HCT116 (cell line): ENCODE results near the gene HIGD1A. TPM values are rescaled to one million over a fixed set of nuclear protein-coding genes. Genes with fewer than 3 reads are reported as not detected.

Experiments used
- ATAC-seq: fragments of 200-7000 bp; cut with Tn5 transposase; 2 replicates; pipeline ENCODE4 v1.9.1; 2020; ENCODE audit warnings: mild to moderate bottlenecking, moderate library complexity
- BruUV-seq: library from RNA; stranded (reverse); fragments of 400-500 nt; replicated peaks from 2 replicates; lab custom pipeline; 2021; lab: Mats Ljungman, UMichigan
- CTCF ChIA-PET: fragments of 300-600 bp; sonication (Branson Sonifier 250); formaldehyde crosslinking; loops from one replicate; lab custom pipeline; 2021; ENCODE audit warnings: antibody characterized with exemption; lab: Charles Lee
- POLR2A ChIA-PET: fragments of 300-600, 350-600 bp; sonication (Branson Sonifier 250); formaldehyde crosslinking; loops from one replicate; lab custom pipeline; 2021; ENCODE audit warnings: antibody characterized with exemption; lab: Charles Lee
- RAD21 ChIA-PET, 2 experiments: fragments of 300-600 bp; sonication (Branson Sonifier 250); formaldehyde crosslinking; loops; one replicate each; lab custom pipeline; 2023; ENCODE audit warnings: low total read pairs in 2 of 2; ENCODE audit not compliant: uncharacterized antibody in 2 of 2, unreplicated experiment in 2 of 2, low non-redundant PET in 1 of 2; lab: Charles Lee
- DNase-seq: peaks from one replicate; pipeline ENCODE4 v3.0.0-alpha.2; 2010; ENCODE audit warnings: low read depth, low spot score
- H2AFZ ChIP-seq: fragments of 200-600 bp; shearing (Covaris generic), sonication (generic); 2 replicates; pipeline ENCODE4 v1.6.1; 2017; ENCODE audit warnings: low read depth, mixed run types, mixed read lengths, antibody characterized with exemption, low read length; ENCODE audit not compliant: poor library complexity, severe bottlenecking
- H3K27ac ChIP-seq: 2 replicates; pipeline ENCODE4 v1.5.1; 2012; ENCODE audit warnings: low read depth, low read length
- H3K27me3 ChIP-seq: fragments of 200-600 bp; sonication (generic); 2 replicates; pipeline ENCODE4 v1.6.1; 2016; ENCODE audit warnings: mixed run types, low read length, mixed read lengths; ENCODE audit not compliant: insufficient read depth
- H3K36me3 ChIP-seq, 2 experiments: fragments of 200-500 bp in 1 of 2; fragments of 200-600 bp in 1 of 2; sonication (Bioruptor generic) in 1 of 2; sonication (generic) in 1 of 2; 2 replicates each; pipeline versions ENCODE4 v1.5.1 to v1.6.1; 2014 to 2016; ENCODE audit warnings: low read length in 2 of 2, inconsistent platforms in 1 of 2, mixed read lengths in 1 of 2, mixed run types in 1 of 2; ENCODE audit not compliant: insufficient read depth in 2 of 2, control insufficient read depth in 1 of 2
- H3K4me1 ChIP-seq, 2 experiments: fragments of 200-600 bp in 1 of 2; sonication (generic) in 1 of 2; 2 replicates each; pipeline versions ENCODE4 v1.5.1 to v1.6.1; 2012 to 2017; ENCODE audit warnings: low read length in 2 of 2, inconsistent platforms in 1 of 2, mild to moderate bottlenecking in 1 of 2, mixed read lengths in 1 of 2, mixed run types in 1 of 2, moderate library complexity in 1 of 2; ENCODE audit not compliant: insufficient read depth in 2 of 2, control insufficient read depth in 1 of 2
- H3K4me2 ChIP-seq: fragments of 200-600 bp; sonication (generic); 2 replicates; pipeline ENCODE4 v1.6.1; 2017; ENCODE audit warnings: mixed run types, low read length, mixed read lengths
- H3K4me3 ChIP-seq, 2 experiments: fragments of 200-600 bp in 1 of 2; sonication (generic) in 1 of 2; replicated peaks in 1 of 2; 2 replicates each; pipeline ENCODE4 v1.5.1; 2011 to 2016; ENCODE audit warnings: low read length in 2 of 2, control low read depth in 1 of 2, low read depth in 1 of 2, mild to moderate bottlenecking in 1 of 2, mixed read lengths in 1 of 2, mixed run types in 1 of 2
- H3K79me2 ChIP-seq: fragments of 200-600 bp; sonication (generic); 2 replicates; pipeline ENCODE4 v1.6.1; 2017; ENCODE audit warnings: mild to moderate bottlenecking, mixed run types, low read length, moderate library complexity, mixed read lengths; ENCODE audit not compliant: insufficient read depth
- H3K9ac ChIP-seq: fragments of 200-600 bp; sonication (generic); 2 replicates; pipeline ENCODE4 v1.6.1; 2016; ENCODE audit warnings: low read length, mixed read lengths
- H3K9me2 ChIP-seq: fragments of 200-600 bp; sonication (generic), shearing (Covaris generic); 2 replicates; pipeline ENCODE4 v1.6.1; 2017; ENCODE audit warnings: mixed run types, mild to moderate bottlenecking, moderate library complexity; ENCODE audit not compliant: insufficient read depth
- H3K9me3 ChIP-seq, 2 experiments: fragments of 200-500 bp in 1 of 2; fragments of 200-600 bp in 1 of 2; sonication (Bioruptor generic) in 1 of 2; sonication (generic) in 1 of 2; 2 replicates each; pipeline ENCODE4 v1.6.1; 2014 to 2017; ENCODE audit warnings: low read length in 2 of 2, mixed read lengths in 2 of 2, inconsistent platforms in 1 of 2, low read depth in 1 of 2, mild to moderate bottlenecking in 1 of 2, mixed run types in 1 of 2, moderate library complexity in 1 of 2; ENCODE audit not compliant: control insufficient read depth in 1 of 2, insufficient read depth in 1 of 2
- H4K20me1 ChIP-seq: fragments of 200-600 bp; sonication (generic), shearing (Covaris generic); 2 replicates; pipeline ENCODE4 v1.6.1; 2017; ENCODE audit warnings: mixed run types, mild to moderate bottlenecking, moderate library complexity; ENCODE audit not compliant: insufficient read depth
- ATF3 ChIP-seq: IDR thresholded peaks from 2 replicates; pipeline ENCODE4 v1.6.1; 2012
- CBX3 ChIP-seq: IDR thresholded peaks from 2 replicates; pipeline ENCODE4 v1.6.1; 2012; ENCODE audit warnings: low read depth
- CEBPB ChIP-seq: IDR thresholded peaks from 2 replicates; pipeline ENCODE4 v1.6.1; 2012; ENCODE audit warnings: low read depth
- CTCF ChIP-seq, 3 experiments: fragments of 200-600 bp in 1 of 3; sonication (generic) in 1 of 3; IDR thresholded peaks in 2 of 3; conservative IDR thresholded peaks in 1 of 3; 2 replicates each; pipeline ENCODE4 v1.5.1; 2012 to 2017; ENCODE audit warnings: low read depth in 2 of 3, low read length in 2 of 3, antibody characterized with exemption in 1 of 3, borderline replicate concordance in 1 of 3, control low read depth in 1 of 3, mild to moderate bottlenecking in 1 of 3, mixed read lengths in 1 of 3, mixed run types in 1 of 3, moderate library complexity in 1 of 3; ENCODE audit not compliant: insufficient read depth in 1 of 3
- EGR1 ChIP-seq: IDR thresholded peaks from 2 replicates; pipeline ENCODE4 v1.6.1; 2012; ENCODE audit warnings: low read depth
- ELF1 ChIP-seq: IDR thresholded peaks from 2 replicates; pipeline ENCODE4 v1.6.1; 2012; ENCODE audit warnings: low read depth, borderline replicate concordance
- EZH2phosphoT487 ChIP-seq: fragments of 200-600 bp; IDR thresholded peaks from 2 replicates; pipeline ENCODE4 v1.6.1; 2018; ENCODE audit warnings: antibody characterized with exemption, borderline replicate concordance
- FOSL1 ChIP-seq: IDR thresholded peaks from 2 replicates; pipeline ENCODE4 v1.6.1; 2012; ENCODE audit warnings: low read depth
- JUND ChIP-seq: IDR thresholded peaks from 2 replicates; pipeline ENCODE4 v1.6.1; 2012
- POLR2A ChIP-seq: IDR thresholded peaks from 2 replicates; pipeline ENCODE4 v1.7.0; 2011; ENCODE audit warnings: borderline replicate concordance; ENCODE audit not compliant: insufficient read depth, insufficient read length; ENCODE audit errors: extremely low read depth
- POLR2AphosphoS5 ChIP-seq: IDR thresholded peaks from 2 replicates; pipeline ENCODE4 v1.6.1; 2011; ENCODE audit warnings: mild to moderate bottlenecking, low read depth, low read length, moderate library complexity
- REST ChIP-seq: IDR thresholded peaks from 2 replicates; pipeline ENCODE4 v1.6.1; 2012; ENCODE audit warnings: low read depth
- SIN3A ChIP-seq: IDR thresholded peaks from 2 replicates; pipeline ENCODE4 v1.6.1; 2012; ENCODE audit warnings: low read depth
- SRF ChIP-seq: IDR thresholded peaks from 2 replicates; pipeline ENCODE4 v1.6.1; 2012; ENCODE audit warnings: low read depth
- TCF7L2 ChIP-seq: IDR thresholded peaks from 2 replicates; pipeline ENCODE4 v1.7.0; 2011; ENCODE audit warnings: borderline replicate concordance, inconsistent platforms; ENCODE audit not compliant: insufficient read depth, insufficient read length; ENCODE audit errors: extremely low read depth
- YY1 ChIP-seq: IDR thresholded peaks from 2 replicates; pipeline ENCODE4 v1.6.1; 2011; ENCODE audit warnings: low read length, low read depth, moderate library complexity, mild to moderate bottlenecking; ENCODE audit not compliant: insufficient replicate concordance; ENCODE audit errors: extremely low read depth
- ZNF274 ChIP-seq: fragments of 200-500 bp; sonication (Bioruptor generic); IDR thresholded peaks from 2 replicates; pipeline ENCODE4 v1.6.1; 2014; ENCODE audit warnings: mild to moderate bottlenecking, low read depth, low read length, inconsistent platforms
- intact Hi-C: fragments of 100-400 bp; cut with micrococcal nuclease; formaldehyde crosslinking; loops from 2 replicates; pipeline ENCODE4 v1.10.0; 2022
- total RNA-seq: library from RNA; stranded (reverse); gene quantifications from one replicate; pipeline ENCODE4 v1.2.1, GENCODE V29; 2021; ENCODE audit not compliant: unreplicated experiment
- TF ChIP-seq, protein P1 (sequence below): IDR thresholded peaks from 2 replicates; pipeline ENCODE4 v1.6.1; 2011; ENCODE audit warnings: mild to moderate bottlenecking, low read length, moderate library complexity; ENCODE audit not compliant: insufficient replicate concordance; ENCODE audit errors: extremely low read depth

HIGD1A gene
- total RNA-seq, 1 experiment from 2014 or later, result 71.2 TPM

DNA sequence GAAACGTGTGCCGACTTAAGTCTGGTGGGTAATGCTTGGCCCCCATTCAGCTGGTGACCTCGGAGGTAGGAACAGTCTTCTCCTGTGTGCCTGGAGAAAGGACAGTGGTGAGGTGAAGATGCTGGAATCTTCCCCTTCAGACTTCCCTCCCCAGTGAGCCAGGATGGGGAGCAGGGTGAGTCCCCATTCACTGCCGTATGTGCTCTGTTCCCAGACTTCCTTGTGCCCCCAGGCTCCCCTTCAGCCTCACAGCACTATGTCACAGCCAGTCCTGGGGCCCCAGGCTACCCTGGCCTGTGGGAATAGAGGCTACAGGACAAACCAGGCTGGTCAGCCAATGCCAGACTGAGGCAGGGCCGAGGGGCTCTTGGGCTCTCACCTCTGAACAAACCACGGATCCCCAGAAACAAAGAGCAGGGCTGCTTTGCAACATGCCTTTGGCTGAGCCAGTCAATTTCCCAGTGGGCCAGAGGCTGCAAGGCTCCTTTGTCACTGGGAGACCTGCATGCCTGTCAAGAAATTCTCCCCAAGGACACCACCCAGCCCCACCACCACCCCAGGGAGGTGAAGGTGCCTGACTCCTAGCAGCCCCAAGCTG, 69.9 kb downstream of the HIGD1A start:
- Histone ChIP-seq H3K9me2 (no peaks in the 10 kb centered on the region), H3K4me2 (no peak overlapping the region), H3K79me2 (no peaks in the 10 kb centered on the region), H3K27me3 (no peaks in the 10 kb centered on the region), H4K20me1 (no peaks in the 10 kb centered on the region), H3K36me3 (no peaks in the 10 kb centered on the region), H3K4me3 (no peak overlapping the region), H3K4me1 (no peaks in the 10 kb centered on the region), H3K9ac (no peak overlapping the region), H3K9me3 (no peaks in the 10 kb centered on the region), H3K27ac (no peak overlapping the region), H2AFZ (no peak overlapping the region)
- ChIA-PET CTCF (no interaction called here), RAD21 (no interaction called here), POLR2A (no interaction called here)
- TF ChIP-seq SRF (no peak), YY1 (no peak), POLR2AphosphoS5 (no peak), CTCF (IDR thresholded peaks at IDR 0.05 in 2 of 3, conservative IDR thresholded peaks at IDR 0.05 in 1 of 3; ENCODE audit: borderline replicate concordance in 1 of 3, insufficient read depth in 1 of 3, low read depth in 2 of 3, low read length in 2 of 3) (no peak), JUND (no peak), REST (no peak), ATF3 (no peak), EZH2phosphoT487 (no peak), ZNF274 (no peak), TCF7L2 (no peak), CEBPB (no peak), POLR2A (no peak), CBX3 (no peak), ELF1 (no peak), FOSL1 (no peak), SIN3A (no peak), EGR1 (no peak)
- TF ChIP-seq, protein P1, sequence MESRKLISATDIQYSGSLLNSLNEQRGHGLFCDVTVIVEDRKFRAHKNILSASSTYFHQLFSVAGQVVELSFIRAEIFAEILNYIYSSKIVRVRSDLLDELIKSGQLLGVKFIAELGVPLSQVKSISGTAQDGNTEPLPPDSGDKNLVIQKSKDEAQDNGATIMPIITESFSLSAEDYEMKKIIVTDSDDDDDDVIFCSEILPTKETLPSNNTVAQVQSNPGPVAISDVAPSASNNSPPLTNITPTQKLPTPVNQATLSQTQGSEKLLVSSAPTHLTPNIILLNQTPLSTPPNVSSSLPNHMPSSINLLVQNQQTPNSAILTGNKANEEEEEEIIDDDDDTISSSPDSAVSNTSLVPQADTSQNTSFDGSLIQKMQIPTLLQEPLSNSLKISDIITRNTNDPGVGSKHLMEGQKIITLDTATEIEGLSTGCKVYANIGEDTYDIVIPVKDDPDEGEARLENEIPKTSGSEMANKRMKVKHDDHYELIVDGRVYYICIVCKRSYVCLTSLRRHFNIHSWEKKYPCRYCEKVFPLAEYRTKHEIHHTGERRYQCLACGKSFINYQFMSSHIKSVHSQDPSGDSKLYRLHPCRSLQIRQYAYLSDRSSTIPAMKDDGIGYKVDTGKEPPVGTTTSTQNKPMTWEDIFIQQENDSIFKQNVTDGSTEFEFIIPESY, result no peak
- intact Hi-C loops, result no loop called here
- no TSS peak for BruUV-seq
- DNase-seq, result no peak
- no peak for ATAC-seq
